HG03354 (cell line): ENCODE results near the gene IL17C.

ENCODE experiments used
- ATAC-seq: cut with Tn5 transposase; IDR thresholded peaks from one replicate; pipeline ENCODE4 v1.9.1; 2021; ENCODE audit warnings: mild to moderate bottlenecking; ENCODE audit not compliant: unreplicated experiment, poor library complexity, severe bottlenecking

IL17C gene

GRCh38 chr16:88638323-88639230 lies at the start of gene IL17C:
TSS of gene IL17C (plus strand) at chr16:88638572. CDS start at chr16:88638642, 70 bp downstream.
- ATAC-seq: no peak

- ATAC-seq: no peak
These were observed 49.6 kb upstream of the IL17C start for GRCh38 chr16:88588754-88589153.

GRCh38 chr16:88589441-88589840 lies 48.9 kb upstream of the IL17C start:
- ATAC-seq: no peak

GRCh38 chr16:88591577-88592021 lies 46.8 kb upstream of the IL17C start:
- no peak for ATAC-seq

GRCh38 chr16:88593061-88593460 lies 45.3 kb upstream of the IL17C start:
- ATAC-seq: no peak

GRCh38 chr16:88593489-88593888 lies 44.9 kb upstream of the IL17C start:
- ATAC-seq: no peak

- ATAC-seq: no peak
These were observed 44.5 kb upstream of the IL17C start for GRCh38 chr16:88593910-88594309.

- no peak for ATAC-seq
These were observed 43.3 kb upstream of the IL17C start for GRCh38 chr16:88595101-88595500.

GRCh38 chr16:88595921-88596320 lies 42.5 kb upstream of the IL17C start:
- ATAC-seq: no peak

GRCh38 chr16:88596483-88596882 lies 41.9 kb upstream of the IL17C start:
- no peak for ATAC-seq

- no peak for ATAC-seq
These were observed 40.4 kb upstream of the IL17C start for GRCh38 chr16:88597856-88598491.

GRCh38 chr16:88599092-88599733 lies 39.2 kb upstream of the IL17C start:
- ATAC-seq: no peak

GRCh38 chr16:88599825-88600538 lies 38.4 kb upstream of the IL17C start:
- ATAC-seq: no peak

GRCh38 chr16:88600539-88600896 lies 37.9 kb upstream of the IL17C start:
- ATAC-seq: no peak

- no peak for ATAC-seq
These were observed 36.9 kb upstream of the IL17C start for GRCh38 chr16:88601313-88602036.

GRCh38 chr16:88602091-88602490 lies 36.3 kb upstream of the IL17C start:
- ATAC-seq: no peak

GRCh38 chr16:88605186-88606147 lies 32.9 kb upstream of the IL17C start:
- no peak for ATAC-seq

- ATAC-seq: no peak
These were observed 32.1 kb upstream of the IL17C start for GRCh38 chr16:88606148-88606757.
